BLaER1 treated with 17β-estradiol and CSF1 and Interleukin-3, amounts not matched to agents 10 nM and 100 nM (cell line): ENCODE data around the gene JPH3.

Experiments
- H3K27ac ChIP-seq, 11 experiments: shearing (Covaris generic); formaldehyde crosslinking; 2 replicates each; pipeline ENCODE4 v1.8.1; 2022
- H3K27me3 ChIP-seq, 11 experiments: shearing (Covaris generic); formaldehyde crosslinking; 2 replicates each; pipeline ENCODE4 v1.8.1; 2022
- H3K36me3 ChIP-seq, 11 experiments: shearing (Covaris generic); formaldehyde crosslinking; 2 replicates each; pipeline ENCODE4 v1.8.1; 2022
- H3K4me1 ChIP-seq, 10 experiments: shearing (Covaris generic); formaldehyde crosslinking; 2 replicates each; pipeline ENCODE4 v1.8.1; 2022
- H3K4me2 ChIP-seq, 11 experiments: shearing (Covaris generic); formaldehyde crosslinking; 2 replicates each; pipeline ENCODE4 v1.8.1; 2022
- H3K4me3 ChIP-seq, 10 experiments: shearing (Covaris generic); formaldehyde crosslinking; 2 replicates each; pipeline ENCODE4 v1.8.1; 2022
- H3K9ac ChIP-seq, 11 experiments: shearing (Covaris generic); formaldehyde crosslinking; 2 replicates each; pipeline ENCODE4 v1.8.1; 2022
- H3K9me3 ChIP-seq, 11 experiments: shearing (Covaris generic); formaldehyde crosslinking; replicated peaks in 1 of 11; 2 replicates each; pipeline ENCODE4 v1.8.1; 2022
- H4K20me1 ChIP-seq, 11 experiments: shearing (Covaris generic); formaldehyde crosslinking; 2 replicates each; pipeline ENCODE4 v1.8.1; 2022
- Cebpa-rat ChIP-seq, 11 experiments: shearing (Covaris generic); IDR thresholded peaks; 2 replicates each; pipeline ENCODE4 v1.8.1; 2022

JPH3 gene

DNA sequence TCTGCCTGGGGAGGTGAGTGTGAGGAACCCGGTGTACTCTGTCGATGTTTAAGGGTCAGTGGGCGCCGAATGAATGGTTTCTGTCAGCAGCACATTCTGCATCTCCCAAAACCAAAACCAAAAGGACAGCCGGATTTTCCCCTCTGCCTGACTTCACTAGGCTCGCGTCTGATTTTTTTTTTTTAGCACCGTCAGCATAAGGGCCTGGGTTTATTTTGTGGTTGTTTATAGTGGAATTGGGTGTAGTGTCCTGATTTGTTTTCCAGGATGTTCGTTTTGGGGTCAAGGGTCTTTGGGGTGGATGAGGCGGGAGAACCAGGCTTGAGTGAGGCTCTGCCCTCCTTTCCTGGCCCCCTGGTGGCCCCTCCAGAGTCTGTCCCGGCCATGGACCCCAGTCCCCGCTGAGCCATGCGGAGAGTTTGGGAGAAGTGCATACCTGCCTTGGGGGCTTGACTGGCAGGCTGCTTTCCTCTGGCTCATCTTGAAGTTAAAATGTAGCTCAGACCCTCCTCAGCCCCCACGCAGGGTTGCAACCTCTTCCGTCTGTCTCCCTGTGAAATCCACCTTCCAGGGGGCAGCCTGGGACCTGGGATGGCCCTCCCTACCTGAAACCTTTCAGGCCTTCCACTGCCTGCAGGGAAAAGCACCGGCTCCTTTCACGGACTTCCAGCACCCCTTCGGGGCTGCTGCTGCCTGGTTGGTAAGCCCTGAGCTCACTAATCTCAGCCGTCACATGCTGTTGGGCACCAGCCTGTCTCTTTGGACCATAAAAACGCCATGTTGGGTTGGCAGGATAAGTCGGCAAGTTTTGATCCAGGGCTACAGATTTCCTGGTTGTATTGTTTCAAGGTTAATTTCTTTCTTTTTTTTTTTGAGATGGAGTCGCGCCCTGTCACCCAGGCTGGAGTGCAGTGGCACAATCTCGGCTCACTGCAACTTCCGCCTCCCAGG lies 60.2 kb downstream of the JPH3 start:
- peaks cover 6 to 19% (median 11%) of the 10 kb centered on the region in 11 experiments; a peak in 14 of 22 replicates for H3K27me3 ChIP-seq
- H3K36me3 ChIP-seq = no peaks in the 10 kb centered on the region
- H4K20me1 ChIP-seq = peaks cover 0 to 67% (median 3%) of the 10 kb centered on the region in 11 experiments; a peak in 10 of 22 replicates
- H3K27ac ChIP-seq = peak overlapping the region in 1 of 11 experiments; percentile 6; a peak in 1 of 22 replicates
- H3K9me3 ChIP-seq = peaks cover 0 to 7% (median 6%) of the 10 kb centered on the region in 11 experiments; a peak in 16 of 22 replicates
- H3K9ac ChIP-seq = no peak overlapping the region
- H3K4me2 ChIP-seq = peak overlapping the region in 10 of 11 experiments; percentile 22 to 58 (median 42); a peak in 16 of 22 replicates
- no peak overlapping the region for H3K4me3 ChIP-seq
- H3K4me1 ChIP-seq = peaks cover 5 to 19% (median 14%) of the 10 kb centered on the region in 10 experiments; a peak in 18 of 20 replicates
- TF ChIP-seq Cebpa-rat (IDR thresholded peaks at IDR 0.05) = no peak

DNA sequence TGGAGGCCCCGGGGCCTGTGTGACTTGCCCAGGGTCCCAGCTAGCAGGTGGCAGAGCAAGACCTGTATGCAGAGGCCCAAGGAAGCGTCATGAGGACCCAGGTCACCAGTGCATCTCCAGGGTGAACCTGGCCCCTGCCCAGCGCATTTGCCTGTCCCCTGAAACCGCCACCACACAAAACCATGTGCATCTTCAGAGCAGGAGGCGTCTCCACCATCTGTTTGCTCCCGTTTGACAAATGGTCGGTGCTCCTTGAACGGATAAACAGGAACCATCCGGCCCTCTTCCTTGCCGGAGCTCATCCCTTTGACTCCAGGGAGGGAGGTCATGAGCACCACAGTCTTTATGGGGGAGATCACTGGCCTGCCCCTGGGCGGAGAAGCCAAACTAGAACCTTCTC lies 62.5 kb downstream of the JPH3 start:
- TF ChIP-seq Cebpa-rat (IDR thresholded peaks at IDR 0.05) = no peak
- peaks cover 6 to 16% (median 11%) of the 10 kb centered on the region in 11 experiments; a peak in 14 of 22 replicates for H3K27me3 ChIP-seq
- H3K4me2 ChIP-seq = no peak overlapping the region
- no peak overlapping the region for H3K27ac ChIP-seq
- peaks cover 0 to 81% (median 3%) of the 10 kb centered on the region in 11 experiments; a peak in 10 of 22 replicates for H4K20me1 ChIP-seq
- H3K9ac ChIP-seq = no peak overlapping the region
- no peaks in the 10 kb centered on the region for H3K36me3 ChIP-seq
- H3K4me3 ChIP-seq = no peak overlapping the region
- no peaks in the 10 kb centered on the region for H3K9me3 ChIP-seq
- H3K4me1 ChIP-seq = peaks cover 8 to 27% (median 17%) of the 10 kb centered on the region in 10 experiments; a peak in 19 of 20 replicates

- Histone ChIP-seq H3K36me3 (no peaks in the 10 kb centered on the region), H3K4me2 (no peak overlapping the region), H3K4me1 (peaks cover 8 to 27% (median 18%) of the 10 kb centered on the region in 10 experiments; a peak in 19 of 20 replicates), H3K27me3 (peaks cover 4 to 13% (median 11%) of the 10 kb centered on the region in 11 experiments; a peak in 14 of 22 replicates), H4K20me1 (peaks cover 0 to 81% (median 3%) of the 10 kb centered on the region in 11 experiments; a peak in 10 of 22 replicates), H3K9ac (no peak overlapping the region), H3K9me3 (no peaks in the 10 kb centered on the region), H3K27ac (no peak overlapping the region), H3K4me3 (no peak overlapping the region)
- TF ChIP-seq Cebpa-rat (IDR thresholded peaks at IDR 0.05) = no peak
Measured at GRCh38 chr16:87665193-87665592, 62.9 kb downstream of the JPH3 start.

GRCh38 chr16:87666919-87667318 lies 64.6 kb downstream of the JPH3 start:
- Histone ChIP-seq H3K4me1 (peaks cover 6 to 29% (median 16%) of the 10 kb centered on the region in 10 experiments; a peak in 19 of 20 replicates), H3K9ac (0 out of 22 replicates have a peak overlapping the region, but pooled peaks of 1 of the 11 experiments have one; percentile 13), H3K4me3 (no peak overlapping the region), H3K36me3 (no peaks in the 10 kb centered on the region), H3K27ac (no peak overlapping the region), H3K4me2 (peak overlapping the region in 7 of 11 experiments; percentile 0 to 45 (median 33); a peak in 8 of 22 replicates), H4K20me1 (peaks cover 0 to 68% (median 0%) of the 10 kb centered on the region in 11 experiments; a peak in 6 of 22 replicates), H3K27me3 (no peaks in the 10 kb centered on the region), H3K9me3 (no peaks in the 10 kb centered on the region)
- TF ChIP-seq Cebpa-rat (IDR thresholded peaks at IDR 0.05) = no peak

GRCh38 chr16:87667443-87667842 lies 65.1 kb downstream of the JPH3 start:
- Histone ChIP-seq H3K27me3 (no peaks in the 10 kb centered on the region), H3K36me3 (no peaks in the 10 kb centered on the region), H3K27ac (no peak overlapping the region), H3K4me2 (peak overlapping the region in 4 of 11 experiments; percentile 18 to 45 (median 33); a peak in 3 of 22 replicates), H4K20me1 (peaks cover 0 to 63% (median 0%) of the 10 kb centered on the region in 11 experiments; a peak in 5 of 22 replicates), H3K4me1 (peaks cover under 1 to 24% (median 11%) of the 10 kb centered on the region in 10 experiments; a peak in 13 of 20 replicates), H3K9ac (no peak overlapping the region), H3K4me3 (no peak overlapping the region), H3K9me3 (no peaks in the 10 kb centered on the region)
- no peak for TF ChIP-seq Cebpa-rat (IDR thresholded peaks at IDR 0.05)

- Histone ChIP-seq H3K36me3 (no peaks in the 10 kb centered on the region), H4K20me1 (peaks cover 0 to 58% (median 0%) of the 10 kb centered on the region in 11 experiments; a peak in 4 of 22 replicates), H3K4me2 (peak overlapping the region in 4 of 11 experiments; percentile 3 to 21 (median 12); a peak in 3 of 22 replicates), H3K4me1 (peaks cover 0 to 22% (median 11%) of the 10 kb centered on the region in 10 experiments; a peak in 12 of 20 replicates), H3K9me3 (no peaks in the 10 kb centered on the region), H3K27ac (no peak overlapping the region), H3K4me3 (no peak overlapping the region), H3K9ac (no peak overlapping the region), H3K27me3 (no peaks in the 10 kb centered on the region)
- no peak for TF ChIP-seq Cebpa-rat (IDR thresholded peaks at IDR 0.05)
Measured at GRCh38 chr16:87667946-87668345, 65.6 kb downstream of the JPH3 start.

DNA sequence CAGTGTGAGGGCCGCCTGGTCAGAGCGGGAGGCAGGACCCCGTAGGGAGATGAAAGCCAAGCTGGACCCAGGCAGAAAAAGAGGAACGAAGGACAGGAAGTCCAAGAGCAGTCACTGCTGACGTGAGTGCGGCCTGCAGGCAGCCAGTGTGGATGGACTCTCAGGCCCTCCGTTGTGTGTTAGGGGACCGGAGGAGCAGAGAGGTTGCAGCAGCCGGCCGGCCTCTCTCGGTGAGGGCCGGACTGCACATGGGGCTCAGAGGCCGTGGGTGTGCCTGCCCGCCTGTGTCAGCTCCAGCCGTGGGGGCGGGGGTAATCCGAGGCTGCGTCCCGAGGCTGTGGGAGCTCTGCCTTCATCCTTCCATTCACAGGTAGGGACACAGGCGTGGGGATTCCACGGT lies 67.4 kb downstream of the JPH3 start:
- Histone ChIP-seq H4K20me1 (peaks cover 0 to 53% (median 0%) of the 10 kb centered on the region in 11 experiments; a peak in 4 of 22 replicates), H3K4me1 (peaks cover 7 to 32% (median 19%) of the 10 kb centered on the region in 10 experiments; a peak in 19 of 20 replicates), H3K9ac (no peak overlapping the region), H3K27ac (no peak overlapping the region), H3K4me3 (no peak overlapping the region), H3K9me3 (no peaks in the 10 kb centered on the region), H3K4me2 (peak overlapping the region in 2 of 11 experiments; percentile 11 to 26; a peak in 1 of 22 replicates), H3K36me3 (no peaks in the 10 kb centered on the region), H3K27me3 (no peaks in the 10 kb centered on the region)
- no peak for TF ChIP-seq Cebpa-rat (IDR thresholded peaks at IDR 0.05)

GRCh38 chr16:87671221-87671620 lies 68.9 kb downstream of the JPH3 start:
- Histone ChIP-seq H3K4me2 (no peak overlapping the region), H4K20me1 (peaks cover 0 to 40% (median 0%) of the 10 kb centered on the region in 11 experiments; a peak in 4 of 22 replicates), H3K27ac (no peak overlapping the region), H3K4me3 (no peak overlapping the region), H3K27me3 (no peaks in the 10 kb centered on the region), H3K9me3 (no peaks in the 10 kb centered on the region), H3K9ac (no peak overlapping the region), H3K36me3 (no peaks in the 10 kb centered on the region), H3K4me1 (peaks cover 13 to 42% (median 26%) of the 10 kb centered on the region in 10 experiments)
- no peak for TF ChIP-seq Cebpa-rat (IDR thresholded peaks at IDR 0.05)
